ENCODE measurements around the gene PTH2R.

Gene PTH2R

DNA sequence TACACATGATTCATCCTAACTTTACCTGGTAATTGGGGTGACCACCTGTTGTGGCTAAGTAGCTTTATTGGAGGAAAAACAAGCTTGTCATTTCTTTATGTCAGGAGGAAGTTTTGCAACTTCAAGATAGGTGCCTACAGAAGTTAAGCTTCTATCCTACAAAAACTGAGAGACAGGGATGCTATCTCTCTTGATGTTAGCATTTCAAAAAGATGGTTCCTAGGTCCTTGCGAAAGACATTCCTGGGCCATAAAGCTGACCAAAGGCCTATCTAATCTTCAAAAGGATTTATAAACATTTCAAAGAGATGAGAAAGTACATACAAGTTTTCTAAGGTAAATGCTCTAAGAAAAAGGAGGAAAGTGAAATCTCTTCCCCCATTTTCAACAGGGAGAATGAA lies 61.0 kb downstream of the PTH2R start:
- TF ChIP-seq ZFX (IDR thresholded peaks at IDR 0.05) = no peak
- TF ChIP-seq, protein P1, sequence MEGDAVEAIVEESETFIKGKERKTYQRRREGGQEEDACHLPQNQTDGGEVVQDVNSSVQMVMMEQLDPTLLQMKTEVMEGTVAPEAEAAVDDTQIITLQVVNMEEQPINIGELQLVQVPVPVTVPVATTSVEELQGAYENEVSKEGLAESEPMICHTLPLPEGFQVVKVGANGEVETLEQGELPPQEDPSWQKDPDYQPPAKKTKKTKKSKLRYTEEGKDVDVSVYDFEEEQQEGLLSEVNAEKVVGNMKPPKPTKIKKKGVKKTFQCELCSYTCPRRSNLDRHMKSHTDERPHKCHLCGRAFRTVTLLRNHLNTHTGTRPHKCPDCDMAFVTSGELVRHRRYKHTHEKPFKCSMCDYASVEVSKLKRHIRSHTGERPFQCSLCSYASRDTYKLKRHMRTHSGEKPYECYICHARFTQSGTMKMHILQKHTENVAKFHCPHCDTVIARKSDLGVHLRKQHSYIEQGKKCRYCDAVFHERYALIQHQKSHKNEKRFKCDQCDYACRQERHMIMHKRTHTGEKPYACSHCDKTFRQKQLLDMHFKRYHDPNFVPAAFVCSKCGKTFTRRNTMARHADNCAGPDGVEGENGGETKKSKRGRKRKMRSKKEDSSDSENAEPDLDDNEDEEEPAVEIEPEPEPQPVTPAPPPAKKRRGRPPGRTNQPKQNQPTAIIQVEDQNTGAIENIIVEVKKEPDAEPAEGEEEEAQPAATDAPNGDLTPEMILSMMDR (conservative IDR thresholded peaks at IDR 0.05) = no peak
- H3K27ac ChIP-seq = no peak overlapping the region

DNA sequence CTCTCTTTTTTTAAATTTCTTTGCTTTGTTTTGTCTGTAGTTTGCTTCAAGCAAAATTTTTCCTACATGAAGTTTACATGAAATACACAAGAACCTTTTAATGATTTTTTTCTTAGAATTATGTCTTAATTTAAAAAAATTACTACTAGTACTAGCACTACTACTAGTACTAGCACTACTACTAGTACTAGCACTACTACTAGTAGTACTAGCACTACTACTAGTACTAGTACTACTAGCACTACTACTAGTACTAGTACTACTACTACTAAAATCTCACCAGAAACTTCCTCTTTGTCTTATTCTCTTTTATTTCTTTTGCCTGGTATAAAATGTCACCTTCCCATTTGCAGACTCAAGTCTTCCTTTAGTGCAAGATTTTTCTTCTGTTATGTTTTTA lies 71.1 kb downstream of the PTH2R start:
- no peak overlapping the region for H3K27ac ChIP-seq
- TF ChIP-seq, protein P1 (conservative IDR thresholded peaks at IDR 0.05) = no peak
- no peak for TF ChIP-seq ZFX (IDR thresholded peaks at IDR 0.05)

DNA sequence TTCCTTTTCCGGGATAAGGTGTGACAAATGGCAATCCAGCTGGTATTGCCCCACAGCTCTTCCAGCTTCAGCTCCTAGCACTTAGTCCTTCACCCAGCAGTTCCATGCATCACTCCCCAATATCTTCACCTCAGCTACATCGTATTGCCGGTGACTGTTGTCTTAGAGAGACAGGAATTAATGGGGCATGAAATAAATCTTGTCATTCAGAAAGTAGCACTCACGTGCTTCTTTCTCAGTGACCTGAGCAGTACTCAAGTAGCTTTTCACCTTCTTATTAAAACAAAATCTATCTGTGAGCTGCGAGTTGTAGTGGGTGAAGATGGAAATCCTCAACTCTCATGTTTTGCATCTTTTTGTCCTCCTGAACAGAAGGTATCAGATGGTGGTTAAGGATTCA lies 72.8 kb downstream of the PTH2R start:
- H3K27ac ChIP-seq = no peak overlapping the region
- TF ChIP-seq, protein P1 (conservative IDR thresholded peaks at IDR 0.05) = no peak
- TF ChIP-seq ZFX (IDR thresholded peaks at IDR 0.05) = no peak

DNA sequence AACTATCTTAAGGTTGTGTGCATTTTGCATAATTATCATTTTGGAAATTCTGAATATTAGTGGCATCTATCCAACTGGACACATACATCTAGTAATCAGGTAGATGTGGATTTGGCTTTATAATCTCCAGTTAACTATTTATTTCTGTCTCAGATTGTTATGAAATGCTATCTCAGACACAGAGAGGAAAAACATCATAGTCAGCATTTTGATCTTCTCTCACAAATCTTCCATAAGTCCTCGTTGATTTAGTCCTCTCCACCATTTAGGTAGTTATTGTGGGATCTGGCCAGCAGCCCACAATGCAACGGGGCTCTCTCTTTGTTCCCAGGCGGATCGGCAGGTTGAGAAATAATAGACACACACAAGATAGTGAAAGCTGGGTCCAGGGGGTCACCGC lies 75.4 kb downstream of the PTH2R start:
- peak overlapping the region; percentile 69 for H3K27ac ChIP-seq

DNA sequence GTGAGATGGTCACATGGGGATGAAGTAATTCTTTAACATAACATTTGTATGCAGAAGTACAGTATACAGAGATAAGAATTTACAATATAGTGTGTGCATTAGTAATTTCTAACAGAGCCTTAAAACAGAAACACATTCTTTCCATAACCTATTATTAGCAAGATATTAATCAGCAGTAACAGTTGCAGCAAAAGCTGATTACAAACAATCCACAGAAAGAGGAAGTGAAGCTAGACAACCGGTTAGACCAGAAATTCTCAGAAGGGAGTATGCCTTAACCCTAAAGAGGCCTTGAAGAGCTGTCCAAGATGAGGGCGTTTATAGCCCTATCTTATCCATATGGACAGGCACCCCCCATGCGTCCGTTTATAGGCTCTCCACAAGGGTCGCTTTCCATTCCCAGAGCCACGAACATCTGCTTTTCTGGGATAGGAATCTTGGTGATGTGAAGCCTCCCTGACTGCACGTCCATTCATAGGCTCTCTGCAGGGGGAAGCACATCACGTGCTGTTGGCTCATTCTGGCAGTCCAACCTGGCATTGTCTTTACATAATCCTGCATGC lies 75.9 kb downstream of the PTH2R start:
- peak overlapping the region; percentile 69 for H3K27ac ChIP-seq

DNA sequence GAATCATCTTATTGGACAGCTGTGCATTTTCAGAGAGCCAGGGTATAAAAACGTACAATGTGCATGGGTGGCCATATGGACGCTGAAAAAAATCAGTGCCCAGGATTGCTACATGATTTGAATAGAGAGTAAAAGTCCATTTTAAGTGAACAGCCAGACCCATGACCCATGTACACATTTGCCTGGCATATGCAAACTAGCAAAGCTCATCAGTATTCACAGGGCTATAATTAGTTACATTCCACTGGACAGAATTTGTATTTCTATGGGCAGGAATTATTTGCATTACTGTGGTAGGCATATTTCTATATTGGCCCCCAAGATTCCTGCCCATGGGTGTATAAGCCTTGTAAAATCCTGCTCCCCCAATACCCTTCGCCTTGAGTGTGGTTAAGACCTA lies 78.8 kb downstream of the PTH2R start:
- no peak overlapping the region for H3K27ac ChIP-seq
- no peak for TF ChIP-seq ZFX (IDR thresholded peaks at IDR 0.05)
- TF ChIP-seq, protein P1 (conservative IDR thresholded peaks at IDR 0.05) = no peak

DNA sequence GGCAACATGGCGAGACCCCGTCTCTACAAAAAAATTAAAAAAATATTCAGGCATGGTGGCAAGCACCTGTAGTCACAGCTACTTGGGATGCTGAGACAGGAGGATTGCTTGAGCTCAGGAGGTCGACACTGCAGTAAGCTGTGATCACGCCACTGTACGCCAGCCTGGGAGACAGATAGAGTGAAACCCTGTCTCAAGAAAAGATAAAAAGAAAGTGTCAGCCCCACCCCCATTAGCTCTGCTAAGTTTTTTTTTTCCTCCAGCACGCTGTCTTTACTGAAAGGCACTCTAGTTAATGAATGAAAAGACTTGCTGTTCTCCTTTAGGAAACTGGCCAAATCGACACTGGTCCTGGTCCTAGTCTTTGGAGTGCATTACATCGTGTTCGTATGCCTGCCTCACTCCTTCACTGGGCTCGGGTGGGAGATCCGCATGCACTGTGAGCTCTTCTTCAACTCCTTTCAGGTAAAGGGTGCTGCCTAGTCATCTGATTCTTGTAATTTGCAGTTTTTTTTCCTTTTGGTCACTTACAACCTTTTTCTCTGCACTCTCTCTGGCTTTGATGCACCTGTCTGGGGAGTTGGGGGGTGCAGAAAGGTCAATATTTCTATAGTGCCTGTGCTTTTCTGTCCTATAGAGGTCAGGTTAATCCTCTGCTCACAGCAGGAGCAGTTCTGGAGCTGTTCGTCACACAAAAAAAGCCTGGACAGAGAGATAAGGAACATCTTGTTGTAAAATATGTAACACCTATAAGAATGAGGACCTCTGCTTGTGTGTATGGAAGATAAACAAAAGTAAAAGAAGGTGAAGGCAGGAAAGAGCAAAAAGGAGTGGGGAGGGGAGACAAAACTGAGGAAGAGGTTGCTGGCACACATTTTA lies 82.3 kb downstream of the PTH2R start:
- H3K27ac ChIP-seq = no peak overlapping the region
- no peak for TF ChIP-seq ZFX (IDR thresholded peaks at IDR 0.05)
- TF ChIP-seq, protein P1 (conservative IDR thresholded peaks at IDR 0.05) = no peak

DNA sequence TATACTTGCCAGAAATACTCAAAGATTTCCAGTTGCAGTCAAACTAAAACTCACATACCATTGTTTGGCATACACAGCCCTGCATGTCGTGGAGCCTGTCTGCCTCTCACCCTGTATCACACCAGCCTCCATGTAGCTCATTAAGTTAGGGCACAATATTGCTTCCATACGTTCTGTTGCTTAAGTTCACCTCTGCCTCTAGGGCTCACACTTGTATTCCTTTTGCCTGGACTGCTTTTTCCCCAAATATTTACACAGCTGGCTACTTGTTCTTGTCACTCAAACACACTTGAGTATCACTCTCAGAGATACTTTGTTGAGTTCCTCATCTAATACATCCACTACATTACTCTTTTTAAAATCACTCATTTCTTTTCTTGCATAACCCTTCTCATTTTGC lies 83.1 kb downstream of the PTH2R start:
- no peak overlapping the region for H3K27ac ChIP-seq
- TF ChIP-seq, protein P1 (conservative IDR thresholded peaks at IDR 0.05) = peak; percentile 33
- no peak for TF ChIP-seq ZFX (IDR thresholded peaks at IDR 0.05)

All from C4-2B (cell line).